ENCODE measurements around the gene KCTD18.

DNA sequence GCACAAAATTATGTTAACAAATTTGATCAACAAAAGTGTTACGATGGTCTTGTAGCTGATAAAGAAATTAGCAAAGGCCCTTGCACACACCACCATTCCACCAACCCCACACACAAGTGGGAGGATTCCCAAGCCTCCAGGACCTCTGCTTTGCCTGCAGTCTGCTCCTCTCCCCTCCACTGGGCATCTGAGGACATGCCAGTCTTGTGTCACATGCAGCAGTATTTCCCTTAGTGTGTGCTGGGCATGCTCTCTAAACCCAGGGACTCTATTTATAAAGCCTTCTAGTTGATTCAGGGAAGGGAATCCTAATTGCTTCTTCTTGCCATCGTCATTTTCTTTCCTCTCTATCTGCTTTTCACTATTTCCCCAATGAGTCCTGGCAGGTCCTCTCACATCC is 53.3 kb downstream of the KCTD18 start:
- TF ChIP-seq CTCF (optimal IDR thresholded peaks at IDR 0.05 in 1 of 3, IDR thresholded peaks at IDR 0.05 in 1 of 3, conservative IDR thresholded peaks at IDR 0.05 in 1 of 3; ENCODE audit: extremely low read depth in 1 of 3, insufficient read depth in 2 of 3, low read length in 3 of 3), result no peak
- no peak for TF ChIP-seq EZH2 (IDR thresholded peaks at IDR 0.05; ENCODE audit: low read length)

All from keratinocyte (primary cell).